ENCODE data around the gene IRF2BP2.

IRF2BP2 gene

GRCh38 chr1:234626391-234626790, 16.4 kb upstream of the IRF2BP2 start:
- no peak for TF ChIP-seq CTCF (IDR thresholded peaks at IDR 0.05; ENCODE audit: low read length)
- no peak for TF ChIP-seq EZH2phosphoT487 (IDR thresholded peaks at IDR 0.05; ENCODE audit: low read length)
- TF ChIP-seq EZH2 (optimal IDR thresholded peaks at IDR 0.05; ENCODE audit: low read depth, low read length) = no peak
- no peaks in the 10 kb centered on the region for H3K9me3 ChIP-seq (replicated peaks; ENCODE audit: insufficient read depth, low read length)

GRCh38 chr1:234624724-234625117, 14.7 kb upstream of the IRF2BP2 start:
- Histone ChIP-seq H3K79me2 (ENCODE audit: low read length) (no peaks in the 10 kb centered on the region), H3F3A (ENCODE audit: insufficient read depth, low read length) (no peaks in the 10 kb centered on the region), H2AFZ (ENCODE audit: low read length) (no peak overlapping the region), H3K4me2 (ENCODE audit: low read depth, low read length) (no peak overlapping the region), H3K27ac (ENCODE audit: low read length) (no peak overlapping the region), H4K20me1 (ENCODE audit: insufficient read depth, low read length) (no peaks in the 10 kb centered on the region), H3K4me3 (ENCODE audit: low read length) (no peak overlapping the region), H3K36me3 (replicated peaks; ENCODE audit: insufficient read depth, low read length) (no peaks in the 10 kb centered on the region), H3K4me1 (ENCODE audit: low read length) (no peaks in the 10 kb centered on the region), H3K27me3 (replicated peaks; ENCODE audit: insufficient read depth, low read length) (no peaks in the 10 kb centered on the region), H3K9me3 (replicated peaks; ENCODE audit: insufficient read depth, low read length) (no peaks in the 10 kb centered on the region), H3K9me2 (replicated peaks; ENCODE audit: insufficient read depth, low read length) (no peaks in the 10 kb centered on the region), H3K9ac (ENCODE audit: low read length) (no peak overlapping the region)
- no peak for DNase-seq
- no peak for TF ChIP-seq EZH2 (optimal IDR thresholded peaks at IDR 0.05; ENCODE audit: low read depth, low read length)

More at GRCh38 chr1:234626391-234626790, 16.4 kb upstream of the IRF2BP2 start:
- H3K27ac ChIP-seq (ENCODE audit: low read length) = no peak overlapping the region
- no peak for DNase-seq
- H3K36me3 ChIP-seq (replicated peaks; ENCODE audit: insufficient read depth, low read length) = no peaks in the 10 kb centered on the region
- no peak overlapping the region for H3K4me2 ChIP-seq (ENCODE audit: low read depth, low read length)
- no peaks in the 10 kb centered on the region for H3K9me2 ChIP-seq (replicated peaks; ENCODE audit: insufficient read depth, low read length)
- no peak overlapping the region for H2AFZ ChIP-seq (ENCODE audit: low read length)
- H3K9ac ChIP-seq (ENCODE audit: low read length) = no peak overlapping the region
- H3K27me3 ChIP-seq (replicated peaks; ENCODE audit: insufficient read depth, low read length) = no peaks in the 10 kb centered on the region
- no peaks in the 10 kb centered on the region for H3K79me2 ChIP-seq (ENCODE audit: low read length)
- H3K4me1 ChIP-seq (ENCODE audit: low read length) = no peaks in the 10 kb centered on the region
- H4K20me1 ChIP-seq (ENCODE audit: insufficient read depth, low read length) = no peaks in the 10 kb centered on the region
- no peak overlapping the region for H3K4me3 ChIP-seq (ENCODE audit: low read length)
- no peaks in the 10 kb centered on the region for H3F3A ChIP-seq (ENCODE audit: insufficient read depth, low read length)

GRCh38 chr1:234621657-234622335, 11.8 kb upstream of the IRF2BP2 start:
- Histone ChIP-seq H3K4me2 (ENCODE audit: low read depth, low read length) (no peak overlapping the region), H3K9ac (ENCODE audit: low read length) (no peak overlapping the region), H3K79me2 (ENCODE audit: low read length) (no peaks in the 10 kb centered on the region), H2AFZ (ENCODE audit: low read length) (no peak overlapping the region), H3K4me3 (ENCODE audit: low read length) (no peak overlapping the region), H3K36me3 (replicated peaks; ENCODE audit: insufficient read depth, low read length) (no peaks in the 10 kb centered on the region), H3F3A (ENCODE audit: insufficient read depth, low read length) (no peaks in the 10 kb centered on the region), H3K9me3 (replicated peaks; ENCODE audit: insufficient read depth, low read length) (no peaks in the 10 kb centered on the region), H3K27me3 (replicated peaks; ENCODE audit: insufficient read depth, low read length) (no peaks in the 10 kb centered on the region), H3K27ac (ENCODE audit: low read length) (no peak overlapping the region), H3K9me2 (replicated peaks; ENCODE audit: insufficient read depth, low read length) (no peaks in the 10 kb centered on the region), H3K4me1 (ENCODE audit: low read length) (no peaks in the 10 kb centered on the region), H4K20me1 (ENCODE audit: insufficient read depth, low read length) (no peaks in the 10 kb centered on the region)
- DNase-seq = no peak
- TF ChIP-seq EZH2phosphoT487 (IDR thresholded peaks at IDR 0.05; ENCODE audit: low read length) (no peak), CTCF (IDR thresholded peaks at IDR 0.05; ENCODE audit: low read length) (no peak), EZH2 (optimal IDR thresholded peaks at IDR 0.05; ENCODE audit: low read depth, low read length) (no peak)

- H3K9me2 ChIP-seq (replicated peaks; ENCODE audit: insufficient read depth, low read length) = no peaks in the 10 kb centered on the region
- H3K4me3 ChIP-seq (ENCODE audit: low read length) = no peak overlapping the region
- no peak for TF ChIP-seq CTCF (IDR thresholded peaks at IDR 0.05; ENCODE audit: low read length)
- no peak for TF ChIP-seq EZH2 (optimal IDR thresholded peaks at IDR 0.05; ENCODE audit: low read depth, low read length)
- no peak for TF ChIP-seq EZH2phosphoT487 (IDR thresholded peaks at IDR 0.05; ENCODE audit: low read length)
- H3F3A ChIP-seq (ENCODE audit: insufficient read depth, low read length) = no peaks in the 10 kb centered on the region
- DNase-seq = no peak
- H3K9me3 ChIP-seq (replicated peaks; ENCODE audit: insufficient read depth, low read length) = no peaks in the 10 kb centered on the region
- no peaks in the 10 kb centered on the region for H3K36me3 ChIP-seq (replicated peaks; ENCODE audit: insufficient read depth, low read length)
- no peaks in the 10 kb centered on the region for H3K79me2 ChIP-seq (ENCODE audit: low read length)
- H2AFZ ChIP-seq (ENCODE audit: low read length) = no peak overlapping the region
- H3K4me1 ChIP-seq (ENCODE audit: low read length) = no peaks in the 10 kb centered on the region
- no peaks in the 10 kb centered on the region for H3K27me3 ChIP-seq (replicated peaks; ENCODE audit: insufficient read depth, low read length)
- H3K27ac ChIP-seq (ENCODE audit: low read length) = no peak overlapping the region
- no peak overlapping the region for H3K9ac ChIP-seq (ENCODE audit: low read length)
- H4K20me1 ChIP-seq (ENCODE audit: insufficient read depth, low read length) = no peaks in the 10 kb centered on the region
- H3K4me2 ChIP-seq (ENCODE audit: low read depth, low read length) = no peak overlapping the region
Measured at GRCh38 chr1:234621127-234621468, 11.1 kb upstream of the IRF2BP2 start.
